Smooth muscle cell (in vitro differentiated cells): Measurements from ENCODE around the gene NLRP13. TPM values are rescaled to one million over a fixed set of nuclear protein-coding genes. Genes with fewer than 3 reads are reported as not detected.

Experiments
- DNase-seq: peaks from one replicate; lab custom pipeline; 2025; ENCODE audit not compliant: unreplicated experiment; lab: John Stamatoyannopoulos, UW
- H2AFZ ChIP-seq: fragments of 200-600 bp; sonication (generic); 2 replicates; pipeline ENCODE4 v1.6.0; 2016; ENCODE audit warnings: antibody characterized with exemption, low read depth, mild to moderate bottlenecking
- H3F3A ChIP-seq: fragments of 200-600 bp; sonication (generic); 2 replicates; pipeline ENCODE4 v1.6.0; 2017; ENCODE audit warnings: antibody characterized with exemption, low read depth
- H3K27ac ChIP-seq: fragments of 200-600 bp; sonication (generic); 2 replicates; pipeline ENCODE4 v1.5.1; 2016; ENCODE audit warnings: low read depth, mild to moderate bottlenecking
- H3K27me3 ChIP-seq: fragments of 200-600 bp; sonication (generic); 2 replicates; pipeline ENCODE4 v1.6.1; 2016; ENCODE audit warnings: low read depth, mild to moderate bottlenecking
- H3K36me3 ChIP-seq: fragments of 200-600 bp; sonication (generic); 2 replicates; pipeline ENCODE4 v1.5.1; 2016; ENCODE audit warnings: low read depth
- H3K4me1 ChIP-seq: fragments of 200-600 bp; sonication (generic); 2 replicates; pipeline ENCODE4 v1.5.1; 2016; ENCODE audit warnings: low read depth
- H3K4me2 ChIP-seq: fragments of 200-600 bp; sonication (generic); 2 replicates; pipeline ENCODE4 v1.6.0; 2016; ENCODE audit warnings: mild to moderate bottlenecking
- H3K4me3 ChIP-seq: fragments of 200-600 bp; sonication (generic); 2 replicates; pipeline ENCODE4 v1.5.1; 2016; ENCODE audit warnings: mild to moderate bottlenecking
- H3K79me2 ChIP-seq: fragments of 200-600 bp; sonication (generic); 2 replicates; pipeline ENCODE4 v1.6.0; 2016; ENCODE audit warnings: low read depth, mild to moderate bottlenecking
- H3K9ac ChIP-seq: fragments of 200-600 bp; sonication (generic); 2 replicates; pipeline ENCODE4 v1.6.0; 2016; ENCODE audit warnings: low read depth
- H3K9me3 ChIP-seq: fragments of 200-600 bp; sonication (generic); replicated peaks from 2 replicates; pipeline ENCODE4 v1.5.1; 2016; ENCODE audit warnings: low read depth
- H4K20me1 ChIP-seq: fragments of 200-600 bp; sonication (generic); 2 replicates; pipeline ENCODE4 v1.6.0; 2016; ENCODE audit warnings: low read depth
- WGBS: methylation state at CpG from one replicate; pipeline ENCODE4 v1.1.7; 2016; ENCODE audit warnings: low lambda C conversion rate; 5-methylcytosine and 5-hydroxymethylcytosine counted together
- polyA plus RNA-seq: library from polyadenylated mRNA; unstranded; fragments of >200 nt; fragmentation: Nextera tagmentation; extraction: Ambion mirVana; gene quantifications from 2 replicates; pipeline ENCODE4 v1.2.1, GENCODE V29; 2016
- total RNA-seq: library from RNA; depleted of rRNA; stranded (reverse); fragments of >200 nt; gene quantifications from 2 replicates; pipeline ENCODE4 v1.2.3, GENCODE V29; 2014
- TF ChIP-seq, protein P1 (sequence below): fragments of 200-600 bp; sonication (generic); IDR thresholded peaks from 2 replicates; pipeline ENCODE4 v1.5.1; 2017; ENCODE audit warnings: borderline replicate concordance, mild to moderate bottlenecking, antibody characterized with exemption; ENCODE audit not compliant: insufficient read depth, poor library complexity, severe bottlenecking

Gene NLRP13
- total and polyA plus RNA-seq, 2 experiments from 2014 or later: not detected

DNA sequence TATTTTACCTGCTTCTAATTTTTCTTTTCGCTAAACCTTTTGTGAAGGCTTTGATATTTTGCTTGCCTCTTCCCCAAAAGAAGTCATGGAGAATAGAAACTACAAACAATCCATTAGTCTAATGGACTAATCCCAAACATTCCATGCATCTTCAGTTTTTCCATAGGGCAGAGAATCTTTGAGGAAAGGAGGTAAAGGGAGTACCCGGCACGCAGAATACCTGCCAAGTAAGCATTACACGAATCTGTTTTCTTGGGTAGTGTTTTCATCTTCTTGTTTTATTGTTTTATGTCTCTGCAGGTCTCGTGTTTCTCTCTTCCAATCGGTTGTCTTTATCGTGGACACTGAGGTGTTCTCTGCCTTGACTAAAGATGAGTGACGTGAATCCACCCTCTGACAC lies 15.4 kb upstream of the NLRP13 start, which contains the start of gene NLRP8:
TSS of gene NLRP8 (plus strand) at position 301 of the 400 bp plus-strand sequence.
- no peaks in the 10 kb centered on the region for H4K20me1 ChIP-seq
- no peak within 1 kb of the TSS for H3K4me2 ChIP-seq
- H3K9ac ChIP-seq: no peak within 1 kb of the TSS
- no peaks in the 10 kb centered on the region for H3K27me3 ChIP-seq
- no peaks in the 10 kb centered on the region for H3K36me3 ChIP-seq
- peaks cover 7% of the 10 kb centered on the region for H3K9me3 ChIP-seq
- TF ChIP-seq, protein P1, sequence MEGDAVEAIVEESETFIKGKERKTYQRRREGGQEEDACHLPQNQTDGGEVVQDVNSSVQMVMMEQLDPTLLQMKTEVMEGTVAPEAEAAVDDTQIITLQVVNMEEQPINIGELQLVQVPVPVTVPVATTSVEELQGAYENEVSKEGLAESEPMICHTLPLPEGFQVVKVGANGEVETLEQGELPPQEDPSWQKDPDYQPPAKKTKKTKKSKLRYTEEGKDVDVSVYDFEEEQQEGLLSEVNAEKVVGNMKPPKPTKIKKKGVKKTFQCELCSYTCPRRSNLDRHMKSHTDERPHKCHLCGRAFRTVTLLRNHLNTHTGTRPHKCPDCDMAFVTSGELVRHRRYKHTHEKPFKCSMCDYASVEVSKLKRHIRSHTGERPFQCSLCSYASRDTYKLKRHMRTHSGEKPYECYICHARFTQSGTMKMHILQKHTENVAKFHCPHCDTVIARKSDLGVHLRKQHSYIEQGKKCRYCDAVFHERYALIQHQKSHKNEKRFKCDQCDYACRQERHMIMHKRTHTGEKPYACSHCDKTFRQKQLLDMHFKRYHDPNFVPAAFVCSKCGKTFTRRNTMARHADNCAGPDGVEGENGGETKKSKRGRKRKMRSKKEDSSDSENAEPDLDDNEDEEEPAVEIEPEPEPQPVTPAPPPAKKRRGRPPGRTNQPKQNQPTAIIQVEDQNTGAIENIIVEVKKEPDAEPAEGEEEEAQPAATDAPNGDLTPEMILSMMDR: no peak
- 72% methylated on average over 8 of the region's 8 CpGs for WGBS
- H3K79me2 ChIP-seq: no peaks in the 10 kb centered on the region
- H3K4me3 ChIP-seq: no peak within 1 kb of the TSS
- H3F3A ChIP-seq: no peaks in the 10 kb centered on the region
- no peak for DNase-seq
- H3K27ac ChIP-seq: no peak within 1 kb of the TSS
- no peak within 1 kb of the TSS for H2AFZ ChIP-seq
- H3K4me1 ChIP-seq: no peaks in the 10 kb centered on the region

GRCh38 chr19:55940306-55940705 lies 8.2 kb upstream of the NLRP13 start:
- no peak overlapping the region for H3K4me3 ChIP-seq
- no peak overlapping the region for H3K9ac ChIP-seq
- no peak overlapping the region for H2AFZ ChIP-seq
- no peak overlapping the region for H3K4me2 ChIP-seq
- no peak overlapping the region for H3K27ac ChIP-seq
- no peaks in the 10 kb centered on the region for H3F3A ChIP-seq
- no peak for DNase-seq
- TF ChIP-seq, protein P1: no peak
- peaks cover 2% of the 10 kb centered on the region for H3K9me3 ChIP-seq
- H3K36me3 ChIP-seq: no peaks in the 10 kb centered on the region
- H3K4me1 ChIP-seq: no peaks in the 10 kb centered on the region
- no peaks in the 10 kb centered on the region for H3K79me2 ChIP-seq
- H4K20me1 ChIP-seq: no peaks in the 10 kb centered on the region
- H3K27me3 ChIP-seq: no peaks in the 10 kb centered on the region
- WGBS: 86% methylated on average over 11 of the region's 11 CpGs

- 65% methylated on average over 7 of the region's 7 CpGs for WGBS
- H3K4me2 ChIP-seq: no peak overlapping the region
- TF ChIP-seq, protein P1: no peak
- no peaks in the 10 kb centered on the region for H3K79me2 ChIP-seq
- no peak overlapping the region for H3K4me3 ChIP-seq
- no peak overlapping the region for H3K9ac ChIP-seq
- no peaks in the 10 kb centered on the region for H3K27me3 ChIP-seq
- no peak for DNase-seq
- H2AFZ ChIP-seq: no peak overlapping the region
- no peaks in the 10 kb centered on the region for H3F3A ChIP-seq
- no peaks in the 10 kb centered on the region for H4K20me1 ChIP-seq
- H3K4me1 ChIP-seq: no peaks in the 10 kb centered on the region
- H3K36me3 ChIP-seq: no peaks in the 10 kb centered on the region
- no peak overlapping the region for H3K27ac ChIP-seq
- peaks cover 2% of the 10 kb centered on the region for H3K9me3 ChIP-seq
Measured at GRCh38 chr19:55939206-55939605, 7.1 kb upstream of the NLRP13 start.

DNA sequence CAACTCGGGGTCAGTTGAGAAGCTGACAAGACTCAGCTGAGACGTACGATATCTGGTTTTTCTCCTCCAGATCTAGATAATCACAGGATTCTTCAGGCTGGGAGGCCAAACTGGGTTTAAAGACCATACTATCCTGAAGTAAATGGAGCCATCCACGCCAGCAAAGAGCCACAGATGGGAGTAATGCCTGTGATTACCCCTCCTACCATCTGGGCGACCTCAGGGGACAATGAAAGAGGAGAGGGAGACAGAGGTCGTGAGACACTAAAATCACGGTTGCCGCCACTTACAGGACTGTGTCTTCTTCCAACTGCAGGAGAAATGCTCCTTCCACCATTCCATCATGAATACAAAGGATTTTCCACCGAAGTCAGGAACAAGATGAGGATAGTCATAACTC lies 3.1 kb upstream of the NLRP13 start:
- no peak overlapping the region for H3K27ac ChIP-seq
- no peak overlapping the region for H3K4me2 ChIP-seq
- H4K20me1 ChIP-seq: no peaks in the 10 kb centered on the region
- no peak overlapping the region for H3K9ac ChIP-seq
- TF ChIP-seq, protein P1: no peak
- no peak for DNase-seq
- H3K27me3 ChIP-seq: no peaks in the 10 kb centered on the region
- H3K4me3 ChIP-seq: no peak overlapping the region
- 72% methylated on average over 9 of the region's 9 CpGs for WGBS
- no peaks in the 10 kb centered on the region for H3K4me1 ChIP-seq
- H3K79me2 ChIP-seq: no peaks in the 10 kb centered on the region
- peaks cover 2% of the 10 kb centered on the region for H3K9me3 ChIP-seq
- no peaks in the 10 kb centered on the region for H3F3A ChIP-seq
- no peaks in the 10 kb centered on the region for H3K36me3 ChIP-seq
- no peak overlapping the region for H2AFZ ChIP-seq
